Vagina (tissue), 2 donors: ENCODE data around the gene RXFP1.

Experiments
- POLR2A ChIP-seq, 2 donors: fragments of 450-650 bp; IDR thresholded peaks; one replicate each; pipeline ENCODE4 v1.6.1; 2017; ENCODE audit warnings: antibody characterized with exemption in 2 of 2, mild to moderate bottlenecking in 2 of 2, moderate library complexity in 2 of 2
- POLR2AphosphoS5 ChIP-seq, 2 donors: sonication (generic); formaldehyde crosslinking; IDR thresholded peaks; one replicate each; pipeline ENCODE4 v1.9.0; 2017; ENCODE audit warnings: antibody characterized with exemption in 2 of 2, mild to moderate bottlenecking in 2 of 2, low read depth in 1 of 2; ENCODE audit not compliant: insufficient read depth in 1 of 2
- TF ChIP-seq, protein P1 (sequence below), 3 experiments: fragments of 450-650 bp in 2 of 3; fragments of 200-600 bp in 1 of 3; sonication (generic) in 1 of 3; IDR thresholded peaks; one replicate each; pipeline ENCODE4 v1.5.1; 2017 to 2019; ENCODE audit warnings: antibody characterized with exemption in 3 of 3, mild to moderate bottlenecking in 2 of 3, moderate library complexity in 2 of 3

DNA sequence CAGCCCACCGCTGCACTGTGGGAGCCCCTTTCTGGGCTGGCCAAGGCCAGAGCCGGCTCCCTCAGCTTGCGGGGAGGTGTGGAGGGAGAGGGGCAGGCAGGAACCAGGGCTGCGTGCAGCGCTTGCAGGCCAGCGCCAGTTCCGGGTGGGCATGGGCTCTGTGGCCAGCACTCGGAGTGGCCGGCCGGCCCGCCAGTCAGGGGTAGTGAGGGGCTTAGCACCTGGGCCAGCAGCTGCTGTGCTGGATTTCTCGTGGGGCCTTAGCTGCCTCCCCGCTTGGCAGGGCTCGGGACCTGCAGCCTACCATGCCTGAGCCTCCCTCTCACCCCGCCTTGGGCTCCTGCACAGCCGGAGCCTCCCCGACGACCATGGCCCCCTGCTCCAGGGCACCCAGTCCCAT, 45.2 kb downstream of the RXFP1 start:
- TF ChIP-seq, protein P1, sequence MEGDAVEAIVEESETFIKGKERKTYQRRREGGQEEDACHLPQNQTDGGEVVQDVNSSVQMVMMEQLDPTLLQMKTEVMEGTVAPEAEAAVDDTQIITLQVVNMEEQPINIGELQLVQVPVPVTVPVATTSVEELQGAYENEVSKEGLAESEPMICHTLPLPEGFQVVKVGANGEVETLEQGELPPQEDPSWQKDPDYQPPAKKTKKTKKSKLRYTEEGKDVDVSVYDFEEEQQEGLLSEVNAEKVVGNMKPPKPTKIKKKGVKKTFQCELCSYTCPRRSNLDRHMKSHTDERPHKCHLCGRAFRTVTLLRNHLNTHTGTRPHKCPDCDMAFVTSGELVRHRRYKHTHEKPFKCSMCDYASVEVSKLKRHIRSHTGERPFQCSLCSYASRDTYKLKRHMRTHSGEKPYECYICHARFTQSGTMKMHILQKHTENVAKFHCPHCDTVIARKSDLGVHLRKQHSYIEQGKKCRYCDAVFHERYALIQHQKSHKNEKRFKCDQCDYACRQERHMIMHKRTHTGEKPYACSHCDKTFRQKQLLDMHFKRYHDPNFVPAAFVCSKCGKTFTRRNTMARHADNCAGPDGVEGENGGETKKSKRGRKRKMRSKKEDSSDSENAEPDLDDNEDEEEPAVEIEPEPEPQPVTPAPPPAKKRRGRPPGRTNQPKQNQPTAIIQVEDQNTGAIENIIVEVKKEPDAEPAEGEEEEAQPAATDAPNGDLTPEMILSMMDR (IDR thresholded peaks at IDR 0.05), result no peak
- TF ChIP-seq POLR2A (IDR thresholded peaks at IDR 0.05) (no peak), POLR2AphosphoS5 (IDR thresholded peaks at IDR 0.05; ENCODE audit: insufficient read depth in 1 of 2, low read depth in 1 of 2) (no peak)
